SK-N-SH (cell line): ENCODE data around the gene UBE2E1. TPM values are rescaled to one million over a fixed set of nuclear protein-coding genes. Genes with fewer than 3 reads are reported as not detected.
A peak's percentile ranks its signal among the peaks of the same experiment; 100 is the strongest.

Experiments
- CTCF ChIA-PET: fragments of 300-600, 350-600 bp; formaldehyde crosslinking; extraction: SDS; loops from one replicate; lab custom pipeline; 2021; lab: Yijun Ruan, JAX
- POLR2A ChIA-PET: fragments of 350-600 bp; sonication (Branson Sonifier 250); formaldehyde crosslinking; extraction: SDS; loops from one replicate; lab custom pipeline; 2020; ENCODE audit warnings: antibody characterized with exemption, inconsistent platforms; lab: Yijun Ruan, JAX
- DNase-seq: peaks from one replicate; pipeline ENCODE4 v3.0.0; 2012
- H2AFZ ChIP-seq: fragments of 200-600 bp; sonication (generic); 2 replicates; pipeline ENCODE4 v1.8.1; 2016; ENCODE audit warnings: antibody characterized with exemption, mild to moderate bottlenecking, low read depth
- H3F3A ChIP-seq: fragments of 200-600 bp; sonication (generic); replicated peaks from 2 replicates; pipeline ENCODE3; 2016; ENCODE audit warnings: antibody characterized with exemption, mild to moderate bottlenecking; ENCODE audit not compliant: insufficient read depth
- H3K27ac ChIP-seq, 2 experiments: fragments of 200-500 bp in 1 of 2; fragments of 200-600 bp in 1 of 2; sonication (Bioruptor generic) in 1 of 2; sonication (generic), shearing (Covaris generic) in 1 of 2; 2 replicates each; pipeline versions ENCODE4 v1.5.1 to v1.6.1; 2014 to 2016; ENCODE audit warnings: low read depth in 2 of 2, inconsistent platforms in 1 of 2, low read length in 1 of 2, mild to moderate bottlenecking in 1 of 2, mixed read lengths in 1 of 2
- H3K27me3 ChIP-seq: fragments of 200-600 bp; sonication (generic), shearing (Covaris generic); 2 replicates; pipeline ENCODE4 v1.6.1; 2016; ENCODE audit warnings: mixed run types; ENCODE audit not compliant: insufficient read depth
- H3K36me3 ChIP-seq, 2 experiments: fragments of 200-500 bp in 1 of 2; fragments of 200-600 bp in 1 of 2; sonication (Bioruptor generic) in 1 of 2; sonication (generic) in 1 of 2; replicated peaks in 1 of 2; 2 replicates each; pipeline versions ENCODE3 to v1.5.1; 2014 to 2016; ENCODE audit warnings: low read length in 1 of 2, mild to moderate bottlenecking in 1 of 2; ENCODE audit not compliant: insufficient read depth in 2 of 2, control insufficient read depth in 1 of 2
- H3K4me1 ChIP-seq, 2 experiments: fragments of 200-500 bp in 1 of 2; fragments of 200-600 bp in 1 of 2; sonication (Bioruptor generic) in 1 of 2; sonication (generic), shearing (Covaris generic) in 1 of 2; 2 replicates each; pipeline versions ENCODE4 v1.5.1 to v1.6.1; 2014 to 2016; ENCODE audit warnings: low read depth in 1 of 2, low read length in 1 of 2, mixed run types in 1 of 2; ENCODE audit not compliant: insufficient read depth in 2 of 2, control insufficient read depth in 1 of 2
- H3K4me2 ChIP-seq: fragments of 200-600 bp; sonication (generic), shearing (Covaris generic); 2 replicates; pipeline ENCODE4 v1.6.1; 2017; ENCODE audit warnings: mixed run types
- H3K4me3 ChIP-seq, 2 experiments: fragments of 200-500 bp in 1 of 2; fragments of 200-600 bp in 1 of 2; sonication (Bioruptor generic) in 1 of 2; sonication (generic), shearing (Covaris generic) in 1 of 2; 2 replicates each; pipeline versions ENCODE4 v1.5.1 to v1.8.1; 2014 to 2016; ENCODE audit warnings: low read depth in 2 of 2, inconsistent platforms in 1 of 2, low read length in 1 of 2, mild to moderate bottlenecking in 1 of 2, mixed read lengths in 1 of 2, moderate library complexity in 1 of 2
- H3K79me2 ChIP-seq: fragments of 200-600 bp; sonication (generic); 2 replicates; pipeline ENCODE4 v1.8.1; 2017; ENCODE audit warnings: mild to moderate bottlenecking; ENCODE audit not compliant: insufficient read depth
- H3K9ac ChIP-seq: fragments of 200-600 bp; sonication (generic); 2 replicates; pipeline ENCODE4 v1.6.1; 2017; ENCODE audit warnings: mixed run types
- H3K9me2 ChIP-seq: fragments of 200-600 bp; sonication (generic); 2 replicates; pipeline ENCODE4 v1.6.1; 2017; ENCODE audit warnings: mixed run types
- H3K9me3 ChIP-seq: fragments of 200-600 bp; sonication (generic); 2 replicates; pipeline ENCODE4 v1.6.1; 2017; ENCODE audit warnings: mixed run types, mild to moderate bottlenecking, moderate library complexity
- H4K20me1 ChIP-seq: fragments of 200-600 bp; sonication (generic); 2 replicates; pipeline ENCODE4 v1.6.1; 2017; ENCODE audit warnings: mild to moderate bottlenecking, mixed run types; ENCODE audit not compliant: insufficient read depth
- CHD2 ChIP-seq: fragments of 150-350 bp; IDR thresholded peaks from 2 replicates; pipeline ENCODE4 v1.6.1; 2018; ENCODE audit warnings: low read length; ENCODE audit not compliant: partially characterized antibody
- ELF1 ChIP-seq: IDR thresholded peaks from 2 replicates; pipeline ENCODE4 v1.4.0; 2012
- FOXJ3 ChIP-seq: sonication (generic); formaldehyde crosslinking; IDR thresholded peaks from 2 replicates; pipeline ENCODE4 v1.5.1; 2020; ENCODE audit warnings: mild to moderate bottlenecking, missing genetic modification reagents
- MXI1 ChIP-seq: IDR thresholded peaks from 2 replicates; pipeline ENCODE4 v1.6.1; 2012; ENCODE audit warnings: mild to moderate bottlenecking, low read depth, low read length, improper control_type of control experiment
- NFIC ChIP-seq: IDR thresholded peaks from 2 replicates; pipeline ENCODE4 v1.4.0; 2012; ENCODE audit warnings: borderline replicate concordance
- SMC3 ChIP-seq: IDR thresholded peaks from 2 replicates; pipeline ENCODE4 v1.6.1; 2012; ENCODE audit warnings: low read depth, low read length, improper control_type of control experiment
- TEAD4 ChIP-seq: IDR thresholded peaks from 2 replicates; pipeline ENCODE4 v1.4.0; 2012; ENCODE audit warnings: mild to moderate bottlenecking, borderline replicate concordance; ENCODE audit not compliant: insufficient read depth
- WGBS: methylation state at CpG from one replicate; pipeline ENCODE4 v1.1.6; 2017; ENCODE audit warnings: low lambda C conversion rate; 5-methylcytosine and 5-hydroxymethylcytosine counted together
- polyA plus RNA-seq, 3 experiments: library from polyadenylated mRNA; depleted of rRNA; stranded (reverse); fragments of >200 nt; gene quantifications; 2 replicates each; pipeline ENCODE4 v1.2.3, GENCODE V29; 2012
- TF ChIP-seq, protein P1 (sequence below): IDR thresholded peaks from 2 replicates; pipeline ENCODE4 v1.6.1; 2012; ENCODE audit warnings: mild to moderate bottlenecking, low read depth, low read length, moderate library complexity

UBE2E1 gene
- polyA plus RNA-seq, 1 of the 3 experiments (the other 2 are of a cell fraction) = 59.9 TPM

DNA sequence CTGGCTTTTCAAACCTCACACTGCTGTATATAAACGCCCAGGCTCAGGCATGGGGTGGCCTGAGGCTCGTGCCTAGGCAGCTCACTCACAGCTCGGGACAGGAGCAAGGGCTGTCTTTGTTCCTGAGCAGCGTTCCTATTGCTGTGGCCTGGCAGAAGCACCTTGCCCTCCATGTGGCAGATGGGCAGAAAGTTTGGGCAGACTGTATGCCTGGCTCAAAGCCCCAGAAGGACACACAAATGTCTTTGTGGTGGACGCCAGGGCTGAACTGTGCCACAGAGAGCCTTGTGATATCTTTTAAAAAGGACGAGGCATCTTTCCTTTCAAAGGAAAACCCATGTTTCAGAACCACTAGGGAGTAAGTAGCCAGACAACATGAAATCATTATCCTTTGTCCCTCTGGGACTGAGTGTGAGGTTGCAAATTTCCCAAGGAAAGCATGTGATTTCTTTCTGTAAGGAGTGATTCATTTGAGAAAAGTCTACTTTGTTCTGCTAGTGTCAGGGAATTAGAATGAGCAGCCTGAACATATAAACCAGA lies 29.3 kb upstream of the UBE2E1 start:
- Histone ChIP-seq H3K36me3 (no peaks in the 10 kb centered on the region), H3K9me2 (no peaks in the 10 kb centered on the region), H4K20me1 (no peaks in the 10 kb centered on the region), H3K27ac (peak overlapping the region in 1 of 2 experiments; percentile 24; a peak in 1 of 4 replicates), H3K9ac (no peak overlapping the region), H3K27me3 (no peaks in the 10 kb centered on the region), H3K4me1 (no peaks in the 10 kb centered on the region), H3K79me2 (no peaks in the 10 kb centered on the region), H3K9me3 (no peaks in the 10 kb centered on the region), H3K4me3 (no peak overlapping the region), H3F3A (no peaks in the 10 kb centered on the region), H3K4me2 (no peak overlapping the region), H2AFZ (0 out of 2 replicates have a peak overlapping the region, but pooled peaks have one; percentile 14)
- ChIA-PET POLR2A (no interaction called here), CTCF (interaction anchor here (0.6 kb wide), 1 partner anchor 10 kb away, joined by 3 read pairs; no protein-coding TSS in a partner anchor)
- TF ChIP-seq CHD2 (no peak), NFIC (no peak)
- 82% methylated on average over 6 of the region's 6 CpGs for WGBS
- no peak for DNase-seq

DNA sequence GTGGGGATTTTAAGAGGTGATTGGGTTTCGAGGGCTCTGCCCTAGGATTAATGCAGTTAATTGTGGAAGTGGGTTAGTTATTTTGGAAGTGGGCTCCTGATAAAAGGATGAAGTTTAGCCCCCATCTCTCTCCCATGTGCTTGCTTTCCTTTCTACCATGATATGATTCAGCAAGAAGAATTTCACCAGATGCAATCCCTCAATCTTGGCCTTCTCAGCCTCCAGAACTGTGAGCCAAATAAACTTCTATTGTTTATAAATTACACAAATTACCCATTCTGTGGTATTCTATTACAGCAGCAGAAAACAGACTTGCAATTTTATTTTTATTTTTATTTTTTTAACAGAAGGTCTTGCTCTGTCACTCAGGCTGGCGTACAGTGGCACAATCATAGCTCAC lies 27.3 kb upstream of the UBE2E1 start:
- POLR2A ChIA-PET = interaction anchor here (1.0 kb wide), 1 partner anchor 43 kb away, joined by 3 read pairs; no protein-coding TSS in a partner anchor
- no peak for DNase-seq
- H3K4me2 ChIP-seq = no peak overlapping the region
- CTCF ChIA-PET = no interaction called here
- TF ChIP-seq ELF1 (no peak), FOXJ3 (CRISPR knock-in tag) (no peak), TEAD4 (no peak), SMC3 (no peak), MXI1 (no peak)
- TF ChIP-seq, protein P1, sequence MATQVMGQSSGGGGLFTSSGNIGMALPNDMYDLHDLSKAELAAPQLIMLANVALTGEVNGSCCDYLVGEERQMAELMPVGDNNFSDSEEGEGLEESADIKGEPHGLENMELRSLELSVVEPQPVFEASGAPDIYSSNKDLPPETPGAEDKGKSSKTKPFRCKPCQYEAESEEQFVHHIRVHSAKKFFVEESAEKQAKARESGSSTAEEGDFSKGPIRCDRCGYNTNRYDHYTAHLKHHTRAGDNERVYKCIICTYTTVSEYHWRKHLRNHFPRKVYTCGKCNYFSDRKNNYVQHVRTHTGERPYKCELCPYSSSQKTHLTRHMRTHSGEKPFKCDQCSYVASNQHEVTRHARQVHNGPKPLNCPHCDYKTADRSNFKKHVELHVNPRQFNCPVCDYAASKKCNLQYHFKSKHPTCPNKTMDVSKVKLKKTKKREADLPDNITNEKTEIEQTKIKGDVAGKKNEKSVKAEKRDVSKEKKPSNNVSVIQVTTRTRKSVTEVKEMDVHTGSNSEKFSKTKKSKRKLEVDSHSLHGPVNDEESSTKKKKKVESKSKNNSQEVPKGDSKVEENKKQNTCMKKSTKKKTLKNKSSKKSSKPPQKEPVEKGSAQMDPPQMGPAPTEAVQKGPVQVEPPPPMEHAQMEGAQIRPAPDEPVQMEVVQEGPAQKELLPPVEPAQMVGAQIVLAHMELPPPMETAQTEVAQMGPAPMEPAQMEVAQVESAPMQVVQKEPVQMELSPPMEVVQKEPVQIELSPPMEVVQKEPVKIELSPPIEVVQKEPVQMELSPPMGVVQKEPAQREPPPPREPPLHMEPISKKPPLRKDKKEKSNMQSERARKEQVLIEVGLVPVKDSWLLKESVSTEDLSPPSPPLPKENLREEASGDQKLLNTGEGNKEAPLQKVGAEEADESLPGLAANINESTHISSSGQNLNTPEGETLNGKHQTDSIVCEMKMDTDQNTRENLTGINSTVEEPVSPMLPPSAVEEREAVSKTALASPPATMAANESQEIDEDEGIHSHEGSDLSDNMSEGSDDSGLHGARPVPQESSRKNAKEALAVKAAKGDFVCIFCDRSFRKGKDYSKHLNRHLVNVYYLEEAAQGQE = no peak
- TF ChIP-seq, all 33 proteins: peak for 0
- H3K79me2 ChIP-seq = no peaks in the 10 kb centered on the region
- no peak overlapping the region for H2AFZ ChIP-seq
- H3K9ac ChIP-seq = no peak overlapping the region
- H3K27ac ChIP-seq = no peak overlapping the region
- no peaks in the 10 kb centered on the region for H3F3A ChIP-seq
- H4K20me1 ChIP-seq = no peaks in the 10 kb centered on the region
- 91% methylated on average over 2 of the region's 2 CpGs for whole genome bisulfite sequencing
- no peaks in the 10 kb centered on the region for H3K4me1 ChIP-seq
- no peak overlapping the region for H3K4me3 ChIP-seq
- H3K9me3 ChIP-seq = no peaks in the 10 kb centered on the region
- no peaks in the 10 kb centered on the region for H3K36me3 ChIP-seq
- no peaks in the 10 kb centered on the region for H3K27me3 ChIP-seq
- H3K9me2 ChIP-seq = no peaks in the 10 kb centered on the region
